HepG2 (cell line): ENCODE results near the gene P3H2. TPM values are rescaled to one million over a fixed set of nuclear protein-coding genes. Genes with fewer than 3 reads are reported as not detected.

Experiments used
- ATAC-seq: fragments of 200-7000 bp; cut with Tn5 transposase; 3 replicates; pipeline ENCODE4 v1.9.1; 2020; ENCODE audit warnings: mild to moderate bottlenecking, moderate library complexity
- BruUV-seq: library from RNA; stranded (reverse); fragments of 400-500 nt; replicated peaks from 2 replicates; lab custom pipeline; 2021; lab: Mats Ljungman, UMichigan
- CTCF ChIA-PET: fragments of 300-600 bp; formaldehyde crosslinking; extraction: SDS; loops from one replicate; lab custom pipeline; 2021; ENCODE audit warnings: low total read pairs, inconsistent platforms, low intra/inter-chr PET ratio; lab: Yijun Ruan, JAX
- POLR2A ChIA-PET: fragments of 350-600 bp; sonication (Branson Sonifier 250); formaldehyde crosslinking; loops from one replicate; lab custom pipeline; 2020; ENCODE audit warnings: antibody characterized with exemption, inconsistent platforms; lab: Yijun Ruan, JAX
- DNase-seq: peaks from one replicate; pipeline ENCODE4 v3.0.0-alpha.2; 2015; ENCODE audit warnings: low spot score
- FAIRE-seq: peaks from 3 replicates; lab custom pipeline; 2011; peaks lifted over from hg19 to GRCh38; lab: Jason Lieb, UNC
- H2AFZ ChIP-seq: one replicate; pipeline ENCODE4 v1.6.1; 2011; ENCODE audit warnings: low read length, inconsistent platforms
- H3K27ac ChIP-seq: fragments of 300-600 bp; 3 replicates; pipeline ENCODE4 v1.8.0; 2011; ENCODE audit warnings: mixed run types, mild to moderate bottlenecking, mixed read lengths, low read length, inconsistent platforms; ENCODE audit not compliant: insufficient read depth; ENCODE audit errors: extremely low read length
- H3K27me3 ChIP-seq, 2 experiments: fragments of 200-600 bp in 1 of 2; 2 replicates in 1 of 2; 3 replicates in 1 of 2; pipeline versions ENCODE4 v1.6.0 to v1.8.0; 2011; ENCODE audit warnings: low read length in 2 of 2, mild to moderate bottlenecking in 2 of 2, moderate library complexity in 2 of 2, inconsistent platforms in 1 of 2; ENCODE audit not compliant: insufficient read depth in 2 of 2, control insufficient read depth in 1 of 2
- H3K36me3 ChIP-seq, 2 experiments: fragments of 200-600 bp in 1 of 2; replicated peaks in 1 of 2; 2 replicates in 1 of 2; 3 replicates in 1 of 2; pipeline versions ENCODE4 v1.5.1 to v1.8.0; 2011; ENCODE audit warnings: low read length in 2 of 2, inconsistent platforms in 1 of 2; ENCODE audit not compliant: insufficient read depth in 2 of 2, control insufficient read depth in 1 of 2
- H3K4me1 ChIP-seq: 2 replicates; pipeline ENCODE4 v1.5.1; 2012; ENCODE audit warnings: low read length, inconsistent platforms; ENCODE audit not compliant: insufficient read depth
- H3K4me2 ChIP-seq: 2 replicates; pipeline ENCODE4 v1.6.0; 2011; ENCODE audit warnings: low read depth, low read length, inconsistent platforms
- H3K4me3 ChIP-seq, 3 experiments: fragments of 200-600 bp in 1 of 3; sonication (generic), shearing (Covaris generic) in 1 of 3; replicated peaks in 1 of 3; 2 replicates each; pipeline ENCODE4 v1.5.1; 2011 to 2016; ENCODE audit warnings: low read length in 3 of 3, inconsistent platforms in 2 of 3, low read depth in 2 of 3, mild to moderate bottlenecking in 2 of 3, control low read depth in 1 of 3, mixed read lengths in 1 of 3; ENCODE audit not compliant: insufficient read depth in 1 of 3
- H3K79me2 ChIP-seq: one replicate; pipeline ENCODE4 v1.6.1; 2011; ENCODE audit warnings: low read length, inconsistent platforms; ENCODE audit not compliant: insufficient read depth
- H3K9ac ChIP-seq: 2 replicates; pipeline ENCODE4 v1.6.0; 2011; ENCODE audit warnings: mild to moderate bottlenecking, low read depth, low read length, inconsistent platforms; ENCODE audit not compliant: insufficient read depth
- H3K9me3 ChIP-seq: 2 replicates; pipeline ENCODE4 v1.5.1; 2012; ENCODE audit warnings: mild to moderate bottlenecking, low read length
- H4K20me1 ChIP-seq: 2 replicates; pipeline ENCODE4 v1.6.0; 2011; ENCODE audit warnings: inconsistent platforms, mild to moderate bottlenecking, low read length, moderate library complexity; ENCODE audit not compliant: insufficient read depth
- BCL6 ChIP-seq: IDR thresholded peaks from 2 replicates; pipeline ENCODE4 v1.6.1; 2016; ENCODE audit warnings: missing genetic modification reagents, missing compliant biosample characterization
- CBX2 ChIP-seq, 2 experiments: fragments of 200-600 bp in 1 of 2; sonication (generic); formaldehyde crosslinking in 1 of 2; IDR thresholded peaks; 2 replicates each; pipeline versions ENCODE4 v1.7.0 to v1.8.1; 2018 to 2022; ENCODE audit warnings: low read depth in 2 of 2, low read length in 1 of 2, mild to moderate bottlenecking in 1 of 2, missing genetic modification reagents in 1 of 2
- CREB1 ChIP-seq, 2 experiments: fragments of 450-650 bp in 1 of 2; IDR thresholded peaks; 2 replicates each; pipeline ENCODE4 v1.6.1; 2016 to 2017; ENCODE audit warnings: control low read depth in 1 of 2, mild to moderate bottlenecking in 1 of 2, missing compliant biosample characterization in 1 of 2, missing genetic modification characterization in 1 of 2
- HINFP ChIP-seq: sonication (generic); formaldehyde crosslinking; IDR thresholded peaks from 2 replicates; pipeline ENCODE4 v1.4.0; 2020; ENCODE audit warnings: low read depth, mild to moderate bottlenecking, missing genetic modification reagents
- HOXA3 ChIP-seq: sonication (generic); formaldehyde crosslinking; IDR thresholded peaks from 2 replicates; pipeline ENCODE4 v1.5.0; 2020; ENCODE audit warnings: missing genetic modification reagents
- MTA1 ChIP-seq: sonication (generic); formaldehyde crosslinking; IDR thresholded peaks from 2 replicates; pipeline ENCODE4 v1.4.0; 2020; ENCODE audit warnings: missing genetic modification reagents, mild to moderate bottlenecking, borderline replicate concordance
- ZBTB7A ChIP-seq: sonication (generic); formaldehyde crosslinking; IDR thresholded peaks from 2 replicates; pipeline ENCODE4 v1.8.0; 2022; ENCODE audit warnings: mild to moderate bottlenecking, missing genetic modification reagents
- ZNF788 ChIP-seq: sonication (generic); formaldehyde crosslinking; IDR thresholded peaks from 2 replicates; pipeline ENCODE4 v1.5.0; 2020; ENCODE audit warnings: mild to moderate bottlenecking, missing genetic modification reagents, borderline replicate concordance
- WGBS: methylation state at CpG from one replicate; pipeline ENCODE4 v1.1.6; 2017; ENCODE audit warnings: low lambda C conversion rate; 5-methylcytosine and 5-hydroxymethylcytosine counted together
- in situ Hi-C: cut with HindIII; loops from 2 replicates; pipeline ENCODE4 v1.10.0; 2017; ENCODE audit warnings: low pct_unique_long_range_greater_than_20kb; ENCODE audit not compliant: extremely low pct_ligation_motif_present
- intact Hi-C: fragments of 100-400 bp; cut with micrococcal nuclease; formaldehyde crosslinking; loops from one replicate; pipeline ENCODE4 v1.10.0; 2022; ENCODE audit not compliant: unreplicated experiment
- polyA plus RNA-seq, 8 experiments: library from polyadenylated mRNA; depleted of rRNA in 3 of 8; stranded (reverse) in 7 of 8; unstranded in 1 of 8; fragments of >200 nt; fragmentation: Illumina TruSeq in 4 of 8; extraction: Trizol in 4 of 8; gene quantifications; 2 replicates each; pipeline versions ENCODE4 v1.2.1 to v1.2.3, GENCODE V29; 2011 to 2016; ENCODE audit warnings: low read depth in 4 of 8, missing spikeins in 1 of 8, mixed read lengths in 1 of 8; ENCODE audit not compliant: insufficient read depth in 1 of 8
- total RNA-seq, 5 experiments: library from RNA; depleted of rRNA; stranded (reverse); fragments of >200 nt; fragmentation: Illumina TruSeq; extraction: Trizol; gene quantifications; 2 replicates each; pipeline ENCODE4 v1.2.3, GENCODE V29; 2016; ENCODE audit warnings: low read depth in 1 of 5
- TF ChIP-seq, protein P1 (sequence below): sonication (generic); formaldehyde crosslinking; IDR thresholded peaks from 2 replicates; pipeline ENCODE4 v1.4.0; 2020; ENCODE audit warnings: mild to moderate bottlenecking, missing genetic modification reagents, borderline replicate concordance

P3H2 gene
- total and polyA plus RNA-seq, 2 of the 13 experiments (the other 11 are each of a cell fraction or from before 2014, with no cell fraction given), result not detected

GRCh38 chr3:189949580-189949979 is 171.1 kb downstream of the P3H2 start:
- Histone ChIP-seq H2AFZ (no peak overlapping the region), H4K20me1 (no peaks in the 10 kb centered on the region), H3K4me2 (no peak overlapping the region), H3K9ac (no peak overlapping the region), H3K27ac (no peak overlapping the region), H3K9me3 (no peaks in the 10 kb centered on the region), H3K4me3 (no peak overlapping the region), H3K27me3 (no peaks in the 10 kb centered on the region), H3K4me1 (peaks cover 14% of the 10 kb centered on the region; the same call in 1 of the 2 replicates), H3K36me3 (no peaks in the 10 kb centered on the region), H3K79me2 (no peaks in the 10 kb centered on the region)
- DNase-seq (no peak), FAIRE-seq (no peak), ATAC-seq (peak; percentile 47; the same call in 2 of the 3 replicates)
- ChIA-PET CTCF (no interaction called here), POLR2A (no interaction called here)
- intact Hi-C loops (loop anchor here (2.0 kb wide), 1 partner anchor 297 kb away; no protein-coding TSS in a partner anchor), in situ Hi-C loops (loop anchor here (5.0 kb wide), 1 partner anchor 677 kb away; no protein-coding TSS in a partner anchor)
- 10% methylated on average over 4 of the region's 4 CpGs for WGBS
- TF ChIP-seq BCL6 (peak; percentile 8; the same call in 1 of the 2 replicates), ZBTB7A (CRISPR knock-in tag) (no peak)
- no TSS peak for BruUV-seq

DNA sequence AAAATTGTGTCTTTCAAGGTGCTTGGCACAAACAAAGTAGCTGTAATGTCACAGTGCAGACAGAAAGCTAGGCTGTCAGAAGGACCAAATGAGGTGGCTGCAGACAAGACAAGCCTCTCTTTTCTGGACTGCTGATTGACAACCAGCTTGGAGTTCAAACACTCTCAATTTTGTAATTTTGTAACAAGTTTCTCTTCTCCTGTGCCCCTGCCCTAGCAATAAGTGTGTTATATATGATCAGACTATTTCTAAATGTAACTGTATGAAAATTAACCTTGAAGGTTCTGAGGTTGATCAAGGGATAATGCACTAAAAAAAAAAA is 172.0 kb downstream of the P3H2 start:
- in situ Hi-C loops, result loop anchor here (5.0 kb wide), 1 partner anchor 676 kb away; no protein-coding TSS in a partner anchor
- Histone ChIP-seq H3K4me1 (peaks cover 14% of the 10 kb centered on the region; the same call in 1 of the 2 replicates), H3K9me3 (no peaks in the 10 kb centered on the region), H3K79me2 (no peaks in the 10 kb centered on the region), H2AFZ (no peak overlapping the region), H3K4me3 (no peak overlapping the region), H3K36me3 (no peaks in the 10 kb centered on the region), H4K20me1 (no peaks in the 10 kb centered on the region), H3K27me3 (no peaks in the 10 kb centered on the region), H3K9ac (no peak overlapping the region), H3K4me2 (no peak overlapping the region), H3K27ac (no peak overlapping the region)
- no peak for DNase-seq
- no peak for FAIRE-seq
- no TSS peak for BruUV-seq
- no peak for ATAC-seq
- TF ChIP-seq MTA1 (CRISPR knock-in tag), result no peak
- TF ChIP-seq CREB1 (IDR thresholded peaks at IDR 0.05), result no peak
- no peak for TF ChIP-seq CREB1 (CRISPR knock-in tag; IDR thresholded peaks at IDR 0.05)
- no peak for TF ChIP-seq HOXA3 (CRISPR knock-in tag)
- TF ChIP-seq, protein P1, sequence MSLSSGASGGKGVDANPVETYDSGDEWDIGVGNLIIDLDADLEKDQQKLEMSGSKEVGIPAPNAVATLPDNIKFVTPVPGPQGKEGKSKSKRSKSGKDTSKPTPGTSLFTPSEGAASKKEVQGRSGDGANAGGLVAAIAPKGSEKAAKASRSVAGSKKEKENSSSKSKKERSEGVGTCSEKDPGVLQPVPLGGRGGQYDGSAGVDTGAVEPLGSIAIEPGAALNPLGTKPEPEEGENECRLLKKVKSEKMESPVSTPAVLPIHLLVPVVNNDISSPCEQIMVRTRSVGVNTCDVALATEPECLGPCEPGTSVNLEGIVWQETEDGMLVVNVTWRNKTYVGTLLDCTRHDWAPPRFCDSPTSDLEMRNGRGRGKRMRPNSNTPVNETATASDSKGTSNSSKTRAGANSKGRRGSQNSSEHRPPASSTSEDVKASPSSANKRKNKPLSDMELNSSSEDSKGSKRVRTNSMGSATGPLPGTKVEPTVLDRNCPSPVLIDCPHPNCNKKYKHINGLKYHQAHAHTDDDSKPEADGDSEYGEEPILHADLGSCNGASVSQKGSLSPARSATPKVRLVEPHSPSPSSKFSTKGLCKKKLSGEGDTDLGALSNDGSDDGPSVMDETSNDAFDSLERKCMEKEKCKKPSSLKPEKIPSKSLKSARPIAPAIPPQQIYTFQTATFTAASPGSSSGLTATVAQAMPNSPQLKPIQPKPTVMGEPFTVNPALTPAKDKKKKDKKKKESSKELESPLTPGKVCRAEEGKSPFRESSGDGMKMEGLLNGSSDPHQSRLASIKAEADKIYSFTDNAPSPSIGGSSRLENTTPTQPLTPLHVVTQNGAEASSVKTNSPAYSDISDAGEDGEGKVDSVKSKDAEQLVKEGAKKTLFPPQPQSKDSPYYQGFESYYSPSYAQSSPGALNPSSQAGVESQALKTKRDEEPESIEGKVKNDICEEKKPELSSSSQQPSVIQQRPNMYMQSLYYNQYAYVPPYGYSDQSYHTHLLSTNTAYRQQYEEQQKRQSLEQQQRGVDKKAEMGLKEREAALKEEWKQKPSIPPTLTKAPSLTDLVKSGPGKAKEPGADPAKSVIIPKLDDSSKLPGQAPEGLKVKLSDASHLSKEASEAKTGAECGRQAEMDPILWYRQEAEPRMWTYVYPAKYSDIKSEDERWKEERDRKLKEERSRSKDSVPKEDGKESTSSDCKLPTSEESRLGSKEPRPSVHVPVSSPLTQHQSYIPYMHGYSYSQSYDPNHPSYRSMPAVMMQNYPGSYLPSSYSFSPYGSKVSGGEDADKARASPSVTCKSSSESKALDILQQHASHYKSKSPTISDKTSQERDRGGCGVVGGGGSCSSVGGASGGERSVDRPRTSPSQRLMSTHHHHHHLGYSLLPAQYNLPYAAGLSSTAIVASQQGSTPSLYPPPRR (CRISPR knock-in tag), result no peak
- no peak for TF ChIP-seq CBX2 (IDR thresholded peaks at IDR 0.05; ENCODE audit: low read depth, low read length)
- TF ChIP-seq CBX2 (CRISPR knock-in tag; IDR thresholded peaks at IDR 0.05; ENCODE audit: low read depth), result no peak
- TF ChIP-seq ZNF788, result no peak
- no peak for TF ChIP-seq HINFP (CRISPR knock-in tag)
- POLR2A ChIA-PET, result no interaction called here
- CTCF ChIA-PET, result no interaction called here
- intact Hi-C loops, result loop anchor here (1.0 to 2.0 kb wide), 2 partner anchors 296 to 678 kb away; no protein-coding TSS in a partner anchor
